ENCODE measurements around the gene RAD51B.

Gene RAD51B

DNA sequence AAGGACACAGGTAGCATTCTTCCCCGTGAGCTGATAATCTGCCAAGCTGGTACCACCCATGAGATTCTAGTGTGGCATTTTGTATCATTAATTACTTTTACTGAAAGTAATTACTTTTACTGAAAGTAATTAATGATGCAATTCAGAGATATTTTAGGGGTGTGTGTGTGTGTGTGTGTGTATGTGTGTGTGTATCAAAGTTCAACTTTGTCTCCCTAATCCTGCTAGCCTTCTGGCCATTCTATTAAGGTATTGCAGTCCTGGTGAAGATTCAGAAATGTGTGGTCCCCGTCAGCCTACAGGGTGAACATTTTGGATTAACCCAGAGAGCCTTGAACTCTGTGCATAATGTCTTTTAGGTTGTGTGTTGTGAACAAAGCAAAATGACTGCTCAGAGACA, 662.4 kb downstream of the RAD51B start:
- no peak for DNase-seq

DNA sequence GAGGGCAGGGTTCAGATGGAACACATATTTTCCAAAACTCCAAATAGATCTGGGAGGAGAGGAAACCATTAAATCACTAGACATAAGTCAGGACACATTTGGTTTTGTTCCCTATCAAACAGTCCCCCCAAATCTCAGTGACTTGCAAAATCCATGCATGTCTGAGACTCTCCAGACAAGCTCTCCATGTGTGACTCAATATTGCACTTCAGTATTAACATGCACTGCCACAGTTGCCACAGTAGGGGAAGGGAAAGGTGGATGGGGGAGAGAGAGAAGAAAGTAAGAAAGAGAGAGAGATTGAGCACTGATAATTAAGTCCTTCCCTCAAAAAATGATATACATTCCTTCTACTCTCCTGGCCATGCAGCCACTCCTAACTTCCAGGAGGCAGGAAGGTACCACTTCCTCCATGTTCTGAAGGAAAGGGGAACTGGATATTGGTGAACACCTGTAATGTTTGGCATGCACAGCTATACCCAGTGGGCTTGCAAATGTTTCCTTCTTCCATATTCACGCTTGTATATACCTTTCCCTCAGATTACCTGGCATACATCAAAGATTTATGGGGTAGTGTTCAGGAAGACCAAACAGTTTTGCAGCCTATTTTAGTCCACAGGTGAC, 663.3 kb downstream of the RAD51B start:
- no peak for DNase-seq

GRCh38 chr14:68486033-68486732, 666.6 kb downstream of the RAD51B start:
- no peak for DNase-seq

DNA sequence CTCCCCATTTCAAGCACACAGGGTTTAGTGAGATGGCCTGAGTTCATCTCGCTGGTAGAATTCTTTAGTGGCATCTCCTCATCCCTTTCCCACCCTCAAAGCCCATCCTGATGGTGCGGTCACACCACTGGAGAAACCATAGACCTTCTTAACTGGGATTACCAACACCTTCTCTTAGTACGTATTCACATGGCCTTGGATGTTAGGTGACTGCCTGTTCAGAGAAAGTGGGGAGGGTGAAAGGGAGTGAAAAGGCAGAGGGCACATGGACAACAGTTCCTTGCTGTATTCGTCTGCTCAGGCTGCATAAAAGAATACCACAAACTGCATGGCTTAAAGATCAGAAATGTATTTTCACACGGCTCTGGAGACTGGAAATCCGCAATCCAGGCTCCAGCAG, 667.2 kb downstream of the RAD51B start:
- no peak for DNase-seq

DNA sequence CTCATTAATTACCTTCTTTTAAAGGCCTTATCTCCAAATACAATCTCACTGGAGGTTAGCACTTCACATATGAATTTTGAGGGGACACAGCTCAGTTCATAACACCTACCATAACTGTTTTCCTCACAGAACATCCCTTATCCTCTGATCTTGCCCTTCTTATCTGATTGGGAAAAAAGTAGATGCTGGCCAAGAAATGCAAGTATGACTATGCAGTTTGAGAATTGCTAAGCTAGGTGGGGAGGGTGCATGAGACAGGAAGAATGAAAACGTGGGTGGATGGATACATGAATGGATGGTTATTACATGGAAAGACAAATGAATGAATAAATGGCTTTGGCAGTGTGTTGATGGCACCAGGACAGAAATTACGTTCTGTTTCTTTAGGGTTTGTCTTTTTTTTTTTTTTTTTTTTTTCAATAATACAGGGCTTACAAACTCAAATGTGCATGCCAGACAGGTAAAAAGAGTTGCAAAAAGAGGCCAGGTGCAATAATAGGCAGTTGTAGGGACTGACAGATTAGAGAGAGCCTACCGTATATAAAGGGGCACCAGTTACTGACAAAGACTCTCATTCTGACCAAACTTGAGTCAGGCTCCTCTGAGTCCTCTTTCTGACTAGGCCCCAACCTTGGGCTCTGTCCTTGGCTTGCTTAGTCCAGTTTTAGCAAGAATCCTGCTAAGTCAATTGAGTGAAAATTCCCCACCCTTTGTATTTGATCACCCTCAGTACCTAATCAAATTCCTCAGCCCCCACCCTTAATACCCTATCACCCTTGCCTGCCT, 668.4 kb downstream of the RAD51B start:
- no peak for DNase-seq

GRCh38 chr14:68491793-68492192, 672.2 kb downstream of the RAD51B start:
- no peak for DNase-seq

DNA sequence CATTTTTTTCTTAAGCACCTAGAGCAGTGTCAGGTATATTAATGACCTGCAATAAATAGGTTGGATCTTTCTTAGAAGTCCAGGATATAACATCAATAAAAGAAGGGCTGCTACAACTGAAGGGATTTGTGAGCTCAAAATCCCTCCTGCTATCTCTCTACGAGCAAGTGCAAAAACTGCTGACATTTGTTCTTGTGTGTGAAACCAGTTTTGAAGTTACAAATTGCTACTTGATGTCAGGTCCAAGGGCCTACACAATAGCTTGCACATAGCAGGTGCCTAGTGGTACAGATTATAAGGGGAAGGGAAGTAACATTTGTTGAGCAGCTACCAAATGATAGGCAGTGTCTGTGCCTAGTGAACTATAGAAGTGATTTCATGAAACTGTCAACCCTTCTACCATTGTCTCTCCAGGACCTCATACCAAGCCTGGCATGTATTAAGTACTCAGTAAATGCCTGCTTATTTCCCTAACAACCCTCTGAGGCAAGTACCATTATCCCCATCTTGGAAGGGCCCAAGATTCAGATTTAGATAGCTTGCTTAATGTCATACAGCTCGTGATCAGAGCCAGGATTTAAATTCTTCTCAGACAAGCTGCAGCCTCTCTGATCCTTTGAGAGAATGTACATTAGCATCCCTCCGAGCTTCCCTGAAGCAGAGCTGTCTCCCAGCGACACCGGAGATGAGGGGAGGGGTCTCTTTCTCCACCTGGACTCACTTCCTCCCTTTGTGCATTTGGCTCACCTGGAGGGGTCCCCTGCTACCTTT, 673.0 kb downstream of the RAD51B start:
- no peak for DNase-seq

DNA sequence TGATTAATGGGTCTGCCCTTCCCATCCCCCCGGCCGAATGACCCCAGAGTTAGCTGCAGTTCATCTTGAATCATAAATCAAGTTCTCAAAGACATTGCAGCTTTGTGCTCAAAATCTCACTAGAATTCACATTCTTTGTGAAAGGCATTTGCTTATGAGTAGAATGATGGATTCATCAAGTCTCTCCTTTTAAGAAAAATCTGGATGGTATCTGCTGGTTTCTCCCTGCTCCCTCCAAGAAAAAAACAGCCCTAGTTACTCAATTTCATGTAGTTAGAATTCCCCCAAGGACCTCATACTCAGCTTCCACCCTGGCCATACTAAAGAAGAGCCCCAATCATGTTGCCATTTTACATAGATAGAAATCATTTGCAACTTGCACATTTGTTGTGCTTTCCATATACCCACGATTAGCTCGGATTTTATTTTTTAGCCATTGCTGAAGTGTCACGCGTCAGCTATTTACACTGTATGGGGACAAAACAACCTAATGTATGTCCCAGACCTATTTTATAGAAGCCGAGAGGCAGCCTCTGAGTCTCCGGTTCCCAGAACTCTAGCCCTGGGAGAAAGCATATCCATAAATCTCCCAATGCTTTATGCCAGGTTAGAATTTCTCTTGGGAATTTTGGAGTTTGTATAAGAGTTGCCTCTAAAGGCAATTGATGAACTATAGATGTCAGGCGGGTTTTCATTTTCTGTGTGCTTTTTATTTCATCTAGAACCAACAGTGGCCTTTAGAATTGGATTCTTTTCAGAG, 673.8 kb downstream of the RAD51B start:
- DNase-seq, result no peak

- no peak for DNase-seq
These were observed 675.8 kb downstream of the RAD51B start for GRCh38 chr14:68495101-68496039.

DNA sequence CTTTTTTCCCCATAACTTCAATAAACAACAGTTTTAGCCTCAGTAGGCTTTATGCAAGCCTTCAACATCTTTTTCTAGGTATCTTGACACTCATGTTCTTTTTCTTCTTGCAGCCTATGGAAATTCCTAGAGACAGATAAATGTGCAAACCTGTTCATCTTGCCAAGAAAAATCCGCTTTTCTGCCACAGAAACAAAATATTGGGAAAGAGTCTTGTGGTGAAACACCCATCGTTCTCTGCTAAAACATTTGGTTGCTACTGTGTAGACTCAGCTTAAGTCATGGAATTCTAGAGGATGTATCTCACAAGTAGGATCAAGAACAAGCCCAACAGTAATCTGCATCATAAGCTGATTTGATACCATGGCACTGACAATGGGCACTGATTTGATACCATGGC, 677.4 kb downstream of the RAD51B start:
- DNase-seq, result no peak

- no peak for DNase-seq
These were observed 679.9 kb downstream of the RAD51B start for GRCh38 chr14:68499451-68499850.

DNA sequence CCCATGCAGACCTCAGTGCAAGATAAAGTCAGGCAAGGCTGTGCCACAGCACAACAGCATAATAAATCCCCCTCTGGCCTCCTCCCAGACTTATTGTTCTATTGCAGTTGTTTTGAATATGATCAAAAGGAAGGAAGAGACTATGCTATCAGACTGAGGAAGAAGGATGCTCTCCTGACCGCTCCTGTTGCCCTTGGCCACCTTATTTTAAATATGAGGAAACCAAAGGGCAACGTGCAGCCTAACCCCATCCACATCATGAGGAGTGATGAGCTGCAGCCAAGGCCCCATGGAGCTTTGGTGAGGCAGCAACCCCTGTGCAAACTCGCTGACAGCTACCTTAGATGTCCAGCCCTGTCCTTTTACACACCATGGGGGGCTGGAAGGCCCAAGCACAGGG, 681.6 kb downstream of the RAD51B start:
- DNase-seq, result no peak

DNA sequence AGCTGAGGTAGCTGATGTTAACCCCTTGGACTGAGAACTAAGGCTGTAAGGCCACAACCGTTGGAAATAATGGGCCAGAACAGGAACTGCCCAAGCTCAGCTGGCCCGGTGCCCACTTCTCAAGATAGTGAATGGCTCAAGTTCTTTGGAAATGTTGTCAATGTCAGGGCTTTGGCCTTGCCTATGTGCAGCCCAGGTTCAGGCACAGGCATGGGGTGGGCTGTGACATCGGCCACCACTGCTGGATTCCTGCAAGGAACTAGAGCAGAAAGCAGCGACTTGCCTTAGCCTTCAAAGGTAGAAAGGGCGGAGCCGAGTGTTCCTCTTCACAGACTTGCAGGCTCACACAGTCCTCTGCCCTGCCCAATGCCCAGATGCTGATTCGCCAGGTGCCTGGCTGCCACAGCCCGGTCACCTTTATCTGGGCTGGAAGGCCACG, 682.1 kb downstream of the RAD51B start:
- no peak for DNase-seq

DNA sequence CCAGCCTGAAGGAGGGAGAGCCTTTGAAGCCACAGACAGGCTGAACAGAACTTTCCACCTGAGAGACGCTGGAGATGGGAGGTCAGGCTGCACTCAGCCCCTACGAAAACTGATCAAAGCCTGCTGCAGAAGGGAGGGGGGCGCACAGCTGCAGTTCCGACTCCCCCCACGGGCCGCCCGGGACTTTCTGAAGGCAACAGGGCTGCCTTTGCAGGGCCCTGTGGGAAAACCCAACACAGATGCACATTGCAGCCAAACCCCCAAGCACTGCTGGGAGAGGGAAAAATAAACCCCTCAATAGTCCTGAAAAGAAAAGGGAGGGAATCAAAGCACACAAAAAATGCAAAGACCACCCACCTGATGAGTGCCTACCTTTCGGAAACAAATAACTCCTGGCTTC, 682.7 kb downstream of the RAD51B start:
- DNase-seq, result no peak

- no peak for DNase-seq
These were observed 683.7 kb downstream of the RAD51B start for GRCh38 chr14:68503186-68503825.

- DNase-seq, result no peak
These were observed 685.3 kb downstream of the RAD51B start for GRCh38 chr14:68504861-68505260.

GRCh38 chr14:68506021-68506644, 686.6 kb downstream of the RAD51B start:
- DNase-seq, result no peak

GRCh38 chr14:68506645-68507419, 687.3 kb downstream of the RAD51B start:
- no peak for DNase-seq

- DNase-seq, result no peak
These were observed 688.0 kb downstream of the RAD51B start for GRCh38 chr14:68507544-68508081.
